Measurements from ENCODE around the gene LDHD. TPM values are rescaled to one million over a fixed set of nuclear protein-coding genes. Genes with fewer than 3 reads are reported as not detected.

Gene LDHD
- total RNA-seq, 6 experiments from 2014 or later, result 0.58 to 2.0 (median 0.77) TPM

GRCh38 chr16:75064403-75065148, 52.0 kb downstream of the LDHD start:
- DNase-seq, result no peak
- Mint-ChIP-seq H3K4me3 (no peak overlapping the region), H3K9me3 (no peaks in the 10 kb centered on the region), H3K27me3 (ENCODE audit: insufficient read depth) (no peaks in the 10 kb centered on the region; the same call in 1 of the 2 replicates), H3K4me1 (ENCODE audit: low read depth) (peaks cover 8% of the 10 kb centered on the region; the same call in 1 of the 2 replicates), H3K27ac (no peak overlapping the region), H3K36me3 (ENCODE audit: low read depth) (no peaks in the 10 kb centered on the region)
- TF ChIP-seq, protein P1, sequence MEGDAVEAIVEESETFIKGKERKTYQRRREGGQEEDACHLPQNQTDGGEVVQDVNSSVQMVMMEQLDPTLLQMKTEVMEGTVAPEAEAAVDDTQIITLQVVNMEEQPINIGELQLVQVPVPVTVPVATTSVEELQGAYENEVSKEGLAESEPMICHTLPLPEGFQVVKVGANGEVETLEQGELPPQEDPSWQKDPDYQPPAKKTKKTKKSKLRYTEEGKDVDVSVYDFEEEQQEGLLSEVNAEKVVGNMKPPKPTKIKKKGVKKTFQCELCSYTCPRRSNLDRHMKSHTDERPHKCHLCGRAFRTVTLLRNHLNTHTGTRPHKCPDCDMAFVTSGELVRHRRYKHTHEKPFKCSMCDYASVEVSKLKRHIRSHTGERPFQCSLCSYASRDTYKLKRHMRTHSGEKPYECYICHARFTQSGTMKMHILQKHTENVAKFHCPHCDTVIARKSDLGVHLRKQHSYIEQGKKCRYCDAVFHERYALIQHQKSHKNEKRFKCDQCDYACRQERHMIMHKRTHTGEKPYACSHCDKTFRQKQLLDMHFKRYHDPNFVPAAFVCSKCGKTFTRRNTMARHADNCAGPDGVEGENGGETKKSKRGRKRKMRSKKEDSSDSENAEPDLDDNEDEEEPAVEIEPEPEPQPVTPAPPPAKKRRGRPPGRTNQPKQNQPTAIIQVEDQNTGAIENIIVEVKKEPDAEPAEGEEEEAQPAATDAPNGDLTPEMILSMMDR (IDR thresholded peaks at IDR 0.05), result no peak

GRCh38 chr16:75063549-75064088, 53.0 kb downstream of the LDHD start:
- no peaks in the 10 kb centered on the region; the same call in 1 of the 2 replicates for H3K27me3 Mint-ChIP-seq (ENCODE audit: insufficient read depth)
- TF ChIP-seq, protein P1 (IDR thresholded peaks at IDR 0.05), result no peak
- no peaks in the 10 kb centered on the region for H3K36me3 Mint-ChIP-seq (ENCODE audit: low read depth)
- H3K4me3 Mint-ChIP-seq, result no peak overlapping the region
- no peak overlapping the region for H3K27ac Mint-ChIP-seq
- no peaks in the 10 kb centered on the region for H3K9me3 Mint-ChIP-seq
- no peak for DNase-seq
- peaks cover 8% of the 10 kb centered on the region; the same call in 1 of the 2 replicates for H3K4me1 Mint-ChIP-seq (ENCODE audit: low read depth)

GRCh38 chr16:75062976-75063346, 53.6 kb downstream of the LDHD start:
- Mint-ChIP-seq H3K27me3 (ENCODE audit: insufficient read depth) (no peaks in the 10 kb centered on the region), H3K9me3 (no peaks in the 10 kb centered on the region), H3K4me1 (ENCODE audit: low read depth) (peaks cover 8% of the 10 kb centered on the region; the same call in 1 of the 2 replicates), H3K4me3 (no peak overlapping the region), H3K27ac (no peak overlapping the region), H3K36me3 (ENCODE audit: low read depth) (no peaks in the 10 kb centered on the region)
- TF ChIP-seq, protein P1 (IDR thresholded peaks at IDR 0.05), result no peak
- no peak for DNase-seq

DNA sequence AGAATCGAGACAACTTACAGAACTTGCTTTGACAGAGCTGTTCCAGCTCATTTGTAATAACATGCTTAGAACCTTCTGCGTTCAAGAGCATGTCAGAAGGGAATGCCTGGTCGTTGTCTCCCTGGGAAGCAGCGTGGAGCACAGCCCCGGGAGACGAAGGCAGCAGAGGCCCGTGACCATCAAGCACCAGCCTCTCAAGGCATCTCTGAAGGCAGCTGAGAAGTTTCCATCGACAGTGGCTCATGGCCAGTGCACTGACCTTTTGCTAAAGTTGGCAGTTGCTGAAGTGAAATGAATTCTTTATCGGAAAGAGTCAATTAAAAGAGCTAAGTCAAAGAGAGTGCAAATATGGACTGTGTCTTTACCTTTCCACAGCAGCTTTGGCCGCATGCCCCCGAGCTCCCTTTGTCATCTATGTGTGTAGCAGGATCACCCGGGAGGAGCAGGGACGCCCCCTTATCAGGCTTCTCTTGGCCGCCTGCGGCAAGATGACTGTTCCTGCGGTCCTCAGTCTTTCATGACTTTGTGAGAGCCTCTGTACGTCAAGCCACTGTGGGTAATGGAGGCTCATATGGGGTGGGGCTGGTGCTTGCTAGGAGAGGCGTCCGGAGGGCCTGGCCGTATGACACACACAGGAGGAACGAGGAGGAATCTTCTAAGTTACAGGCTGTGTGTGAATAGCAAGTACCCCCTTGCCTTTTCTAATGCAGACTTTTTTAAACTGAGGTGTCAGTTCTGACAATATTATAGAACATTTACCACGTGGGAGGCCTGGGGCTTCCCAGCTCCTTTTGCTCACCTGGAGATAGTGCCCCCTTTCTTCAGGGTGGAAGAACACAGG, 54.2 kb downstream of the LDHD start:
- TF ChIP-seq, protein P1 (IDR thresholded peaks at IDR 0.05), result no peak
- H3K4me3 Mint-ChIP-seq, result no peak overlapping the region
- H3K9me3 Mint-ChIP-seq, result no peaks in the 10 kb centered on the region
- DNase-seq, result no peak
- no peaks in the 10 kb centered on the region for H3K27me3 Mint-ChIP-seq (ENCODE audit: insufficient read depth)
- no peaks in the 10 kb centered on the region for H3K36me3 Mint-ChIP-seq (ENCODE audit: low read depth)
- H3K4me1 Mint-ChIP-seq (ENCODE audit: low read depth), result peaks cover 9% of the 10 kb centered on the region
- no peak overlapping the region for H3K27ac Mint-ChIP-seq

Other genes starting within 250 kb of the LDHD start
- gene WDR59, start 131.7 kb downstream of the LDHD start, total RNA-seq (2021; fragmentation: NEBNext Ultra II Directional; extraction: Animal tissue kit (Norgen Biotek cat#: 25700)), result 10 to 100 TPM; 32.1 to 39.8 (median 37.3) TPM
- 10 to 100 TPM; 21.7 to 31.3 (median 28.0) TPM for gene ZNRF1, start 117.8 kb downstream of the LDHD start, total RNA-seq (2021; fragmentation: NEBNext Ultra II Directional; extraction: Animal tissue kit (Norgen Biotek cat#: 25700))
- 10 to 100 TPM; 10.1 to 13.0 (median 11.8) TPM for gene ZFP1, start 31.7 kb upstream of the LDHD start, total RNA-seq (2021; fragmentation: NEBNext Ultra II Directional; extraction: Animal tissue kit (Norgen Biotek cat#: 25700))
- gene CTRB2, start 90.4 kb upstream of the LDHD start, total RNA-seq (2021; fragmentation: NEBNext Ultra II Directional; extraction: Animal tissue kit (Norgen Biotek cat#: 25700)), result not detected
- gene CTRB1, start 102.2 kb upstream of the LDHD start, total RNA-seq (2021; fragmentation: NEBNext Ultra II Directional; extraction: Animal tissue kit (Norgen Biotek cat#: 25700)), result not detected
- gene BCAR1, start 134.8 kb upstream of the LDHD start, total RNA-seq (2021; fragmentation: NEBNext Ultra II Directional; extraction: Animal tissue kit (Norgen Biotek cat#: 25700)), result 100 to 1,000 TPM; 126 to 148 (median 130) TPM